Neural progenitor cell (in vitro differentiated cells): ENCODE measurements around the gene SLC23A1.

Experiments used
- CTCF ChIP-seq: fragments of 200-600 bp; sonication (generic); IDR thresholded peaks from 2 replicates; pipeline ENCODE4 v1.5.1; 2017; ENCODE audit warnings: antibody characterized with exemption, mild to moderate bottlenecking
- EZH2 ChIP-seq: fragments of 200-600 bp; sonication (generic); IDR thresholded peaks from 2 replicates; pipeline ENCODE4 v1.6.1; 2017; ENCODE audit warnings: antibody characterized with exemption, mild to moderate bottlenecking, moderate library complexity
- EZH2phosphoT487 ChIP-seq: fragments of 200-600 bp; sonication (generic); IDR thresholded peaks from 2 replicates; pipeline ENCODE4 v1.6.1; 2017; ENCODE audit warnings: antibody characterized with exemption

GRCh38 chr5:139389701-139390638 lies 6.9 kb upstream of the SLC23A1 start, which contains the start of gene MZB1:
- TF ChIP-seq CTCF (no peak), EZH2 (no peak), EZH2phosphoT487 (no peak)
